Measurements from ENCODE around the gene RARS1. TPM values are rescaled to one million over a fixed set of nuclear protein-coding genes. Genes with fewer than 3 reads are reported as not detected.

RARS1 gene
- total RNA-seq, 6 experiments from 2014 or later, result 151 to 184 (median 168) TPM

DNA sequence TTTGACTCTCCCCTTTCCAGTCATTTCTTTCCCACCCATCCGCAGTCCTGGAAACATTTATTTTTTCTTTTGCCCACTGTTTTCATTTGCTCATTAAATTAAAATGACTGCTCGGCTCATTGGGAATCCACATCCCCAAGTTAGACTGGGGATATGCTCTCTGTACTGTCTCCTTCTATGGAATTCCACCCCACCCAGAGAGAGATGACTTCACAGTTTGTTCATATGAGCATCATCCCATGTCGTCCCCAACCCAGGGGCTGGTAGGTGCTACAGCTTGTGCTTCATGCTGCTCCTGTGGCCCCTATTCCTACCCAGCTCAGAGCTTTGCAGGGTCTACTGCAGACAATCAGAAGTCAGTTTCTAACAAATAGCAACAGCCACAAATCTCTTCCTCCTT is 16.5 kb upstream of the RARS1 start:
- H3K36me3 Mint-ChIP-seq (ENCODE audit: low read depth), result peaks cover 4% of the 10 kb centered on the region; the same call in 1 of the 2 replicates
- no peak for DNase-seq

DNA sequence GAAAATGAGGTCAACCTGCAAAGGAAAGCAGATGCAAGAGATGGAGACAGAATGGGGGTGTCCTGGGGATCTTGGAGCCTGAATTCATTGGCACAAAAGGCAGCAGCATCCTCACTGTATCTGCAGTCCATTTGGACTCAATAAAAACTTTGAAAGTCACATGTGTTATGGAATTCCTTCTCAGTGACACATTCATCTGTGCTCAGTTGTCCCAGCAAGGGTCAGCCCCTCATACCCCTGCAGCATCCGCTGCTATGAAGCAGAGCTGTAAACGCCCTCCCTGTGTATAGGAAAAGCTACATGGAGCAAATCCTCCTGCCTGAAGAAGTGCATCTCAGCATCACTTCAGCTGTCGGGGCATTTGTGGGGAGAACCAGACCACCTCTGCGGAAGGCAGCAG is 14.5 kb upstream of the RARS1 start:
- peak overlapping the region; percentile 99 for H3K27ac Mint-ChIP-seq
- peaks cover 4% of the 10 kb centered on the region; the same call in 1 of the 2 replicates for H3K36me3 Mint-ChIP-seq (ENCODE audit: low read depth)
- peaks cover 51% of the 10 kb centered on the region for H3K4me1 Mint-ChIP-seq (ENCODE audit: low read depth)
- peak overlapping the region; percentile 73 for H3K4me3 Mint-ChIP-seq
- H3K9me3 Mint-ChIP-seq, result no peaks in the 10 kb centered on the region
- peak; percentile 55 for DNase-seq
- H3K27me3 Mint-ChIP-seq (ENCODE audit: insufficient read depth), result peaks cover 4% of the 10 kb centered on the region; the same call in 1 of the 2 replicates
- TF ChIP-seq, protein P1, sequence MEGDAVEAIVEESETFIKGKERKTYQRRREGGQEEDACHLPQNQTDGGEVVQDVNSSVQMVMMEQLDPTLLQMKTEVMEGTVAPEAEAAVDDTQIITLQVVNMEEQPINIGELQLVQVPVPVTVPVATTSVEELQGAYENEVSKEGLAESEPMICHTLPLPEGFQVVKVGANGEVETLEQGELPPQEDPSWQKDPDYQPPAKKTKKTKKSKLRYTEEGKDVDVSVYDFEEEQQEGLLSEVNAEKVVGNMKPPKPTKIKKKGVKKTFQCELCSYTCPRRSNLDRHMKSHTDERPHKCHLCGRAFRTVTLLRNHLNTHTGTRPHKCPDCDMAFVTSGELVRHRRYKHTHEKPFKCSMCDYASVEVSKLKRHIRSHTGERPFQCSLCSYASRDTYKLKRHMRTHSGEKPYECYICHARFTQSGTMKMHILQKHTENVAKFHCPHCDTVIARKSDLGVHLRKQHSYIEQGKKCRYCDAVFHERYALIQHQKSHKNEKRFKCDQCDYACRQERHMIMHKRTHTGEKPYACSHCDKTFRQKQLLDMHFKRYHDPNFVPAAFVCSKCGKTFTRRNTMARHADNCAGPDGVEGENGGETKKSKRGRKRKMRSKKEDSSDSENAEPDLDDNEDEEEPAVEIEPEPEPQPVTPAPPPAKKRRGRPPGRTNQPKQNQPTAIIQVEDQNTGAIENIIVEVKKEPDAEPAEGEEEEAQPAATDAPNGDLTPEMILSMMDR (IDR thresholded peaks at IDR 0.05), result no peak

More for the DNA sequence above, 16.5 kb upstream of the RARS1 start:
- H3K9me3 Mint-ChIP-seq, result no peaks in the 10 kb centered on the region
- H3K4me3 Mint-ChIP-seq, result peak overlapping the region; percentile 50; the same call in 1 of the 2 replicates
- H3K4me1 Mint-ChIP-seq (ENCODE audit: low read depth), result peaks cover 50% of the 10 kb centered on the region
- H3K27ac Mint-ChIP-seq, result peak overlapping the region; percentile 65
- TF ChIP-seq, protein P1 (IDR thresholded peaks at IDR 0.05), result no peak
- H3K27me3 Mint-ChIP-seq (ENCODE audit: insufficient read depth), result peaks cover 1% of the 10 kb centered on the region; the same call in 1 of the 2 replicates

DNA sequence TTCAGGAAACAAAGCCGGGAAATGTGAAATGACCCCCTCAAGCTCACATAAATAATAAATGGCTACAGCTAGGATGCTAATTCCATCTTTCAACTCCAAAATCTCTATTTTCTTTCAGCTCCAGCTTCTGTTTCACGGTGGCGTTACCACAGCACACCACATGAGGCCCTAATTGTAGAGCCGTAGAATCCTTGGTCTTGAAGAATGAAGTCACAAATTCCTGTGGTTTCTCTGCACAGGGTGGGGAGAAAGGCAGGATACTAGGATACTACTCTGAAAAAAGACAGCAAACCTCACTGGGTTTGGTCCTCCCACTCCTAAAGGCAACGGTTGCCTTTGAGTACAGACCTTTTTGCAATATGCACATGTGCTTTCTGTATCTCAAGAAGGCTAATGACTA is 13.9 kb upstream of the RARS1 start:
- H3K36me3 Mint-ChIP-seq (ENCODE audit: low read depth), result peaks cover 4% of the 10 kb centered on the region; the same call in 1 of the 2 replicates
- TF ChIP-seq, protein P1 (IDR thresholded peaks at IDR 0.05), result peak; percentile 71
- no peaks in the 10 kb centered on the region for H3K9me3 Mint-ChIP-seq

DNA sequence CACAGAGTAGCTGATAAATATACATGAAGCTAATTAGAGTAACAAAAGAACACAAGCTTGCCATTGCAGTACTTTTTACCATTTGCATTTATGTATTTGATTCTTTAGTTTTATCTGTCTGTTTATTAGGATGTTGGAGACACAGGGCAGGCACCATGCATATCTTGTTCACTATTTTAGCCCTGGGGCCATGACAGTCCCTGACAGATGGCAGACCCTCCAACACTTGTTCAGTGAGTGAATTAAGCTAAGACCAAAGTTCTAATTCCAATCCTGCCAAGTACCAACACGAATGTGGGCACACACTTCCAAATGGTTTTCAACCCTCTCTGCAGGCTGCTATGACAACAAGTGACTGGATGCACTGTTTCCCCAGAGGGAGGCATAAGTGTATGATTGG is 12.0 kb upstream of the RARS1 start:
- peaks cover 50% of the 10 kb centered on the region for H3K4me1 Mint-ChIP-seq (ENCODE audit: low read depth)
- H3K27ac Mint-ChIP-seq, result no peak overlapping the region
- no peak for DNase-seq
- H3K4me3 Mint-ChIP-seq, result no peak overlapping the region
- H3K36me3 Mint-ChIP-seq (ENCODE audit: low read depth), result peaks cover 4% of the 10 kb centered on the region; the same call in 1 of the 2 replicates
- H3K9me3 Mint-ChIP-seq, result no peaks in the 10 kb centered on the region
- H3K27me3 Mint-ChIP-seq (ENCODE audit: insufficient read depth), result peaks cover 4% of the 10 kb centered on the region; the same call in 1 of the 2 replicates
- TF ChIP-seq, protein P1 (IDR thresholded peaks at IDR 0.05), result no peak

More for the DNA sequence above, 13.9 kb upstream of the RARS1 start:
- peak overlapping the region; percentile 99 for H3K27ac Mint-ChIP-seq
- DNase-seq, result peak; percentile 91
- H3K27me3 Mint-ChIP-seq (ENCODE audit: insufficient read depth), result peaks cover 4% of the 10 kb centered on the region; the same call in 1 of the 2 replicates
- H3K4me3 Mint-ChIP-seq, result peak overlapping the region; percentile 73
- peaks cover 57% of the 10 kb centered on the region for H3K4me1 Mint-ChIP-seq (ENCODE audit: low read depth)

DNA sequence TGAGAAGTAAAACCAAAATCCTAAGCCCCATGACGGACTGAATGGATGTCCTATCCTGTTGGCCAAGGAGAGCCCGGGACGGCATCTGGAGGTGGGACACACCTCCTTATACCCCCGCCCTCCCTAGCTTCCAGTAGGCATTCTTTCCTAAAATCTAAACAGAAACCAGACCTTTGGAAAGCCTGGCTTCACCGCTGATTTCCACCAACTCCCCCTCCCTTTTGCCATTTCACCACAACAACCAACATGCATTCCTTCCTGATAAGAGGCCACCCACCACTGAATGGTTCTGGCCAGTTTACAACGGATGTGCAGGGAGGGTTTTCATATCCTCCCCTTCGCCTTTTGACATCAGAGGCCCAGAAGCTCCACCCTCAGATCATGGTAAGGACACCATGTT is 9.2 kb upstream of the RARS1 start:
- Mint-ChIP-seq H3K27me3 (ENCODE audit: insufficient read depth) (peaks cover 4% of the 10 kb centered on the region; the same call in 1 of the 2 replicates), H3K27ac (peak overlapping the region; percentile 4; the same call in 1 of the 2 replicates), H3K4me3 (no peak overlapping the region), H3K36me3 (ENCODE audit: low read depth) (no peaks in the 10 kb centered on the region), H3K9me3 (no peaks in the 10 kb centered on the region), H3K4me1 (ENCODE audit: low read depth) (peaks cover 31% of the 10 kb centered on the region)
- TF ChIP-seq, protein P1 (IDR thresholded peaks at IDR 0.05), result no peak
- DNase-seq, result no peak

All from HFFc6 (cell line).